SH-SY5Y (cell line): ENCODE data around the gene ALPL.

ENCODE experiments used
- GATA2 ChIP-seq: IDR thresholded peaks from 2 replicates; pipeline ENCODE4 v1.6.1; 2011; ENCODE audit warnings: mild to moderate bottlenecking, low read depth, low read length
- GATA3 ChIP-seq: IDR thresholded peaks from 2 replicates; pipeline ENCODE4 v1.6.1; 2011; ENCODE audit warnings: low read depth, mild to moderate bottlenecking, low read length, moderate library complexity

DNA sequence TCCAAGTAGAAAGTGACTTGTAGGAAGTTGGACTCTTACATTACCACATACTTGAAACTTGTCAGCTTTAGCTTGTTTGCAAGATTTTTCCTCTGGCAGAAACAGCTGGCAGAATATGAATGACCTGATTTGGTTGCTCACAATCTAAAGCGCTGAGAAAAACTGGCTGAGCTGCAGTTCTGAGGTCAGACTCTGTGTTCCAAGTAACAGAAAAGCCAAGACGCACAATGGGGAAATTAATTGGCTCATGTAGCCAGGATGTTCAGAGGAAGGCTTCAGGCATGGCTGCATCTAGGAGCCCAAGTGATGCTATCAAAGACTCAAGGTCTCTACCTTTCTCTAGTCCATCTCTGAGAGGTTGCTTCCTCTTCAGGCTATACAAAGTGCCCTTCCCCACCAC is 27.0 kb downstream of the ALPL start:
- TF ChIP-seq GATA2 (no peak), GATA3 (no peak)
